Measurements from ENCODE around the gene DCAKD.

The DCAKD gene

GRCh38 chr17:44982113-44982702 is 69.2 kb downstream of the DCAKD start:
- H3K23ac ChIP-seq (ENCODE audit: low read length) = no peak overlapping the region
- H3K9me3 ChIP-seq (ENCODE audit: insufficient read depth, low read depth, low read length) = peaks cover 5% of the 10 kb centered on the region
- no CpG with 5 or more reads among the region's 3 CpGs for WGBS (ENCODE audit: extremely low coverage, insufficient coverage, insufficient read length)
- H3K79me2 ChIP-seq (ENCODE audit: control insufficient read depth, insufficient read depth, low read length, poor library complexity) = no peaks in the 10 kb centered on the region
- H2AK5ac ChIP-seq (ENCODE audit: low read length) = no peak overlapping the region
- H3K9ac ChIP-seq (ENCODE audit: low read length) = no peak overlapping the region
- H3K79me1 ChIP-seq (ENCODE audit: low read length) = no peaks in the 10 kb centered on the region
- no peak overlapping the region for H3K14ac ChIP-seq (ENCODE audit: low read length)
- H2BK12ac ChIP-seq (ENCODE audit: low read length) = no peak overlapping the region
- no peak overlapping the region for H2AFZ ChIP-seq (ENCODE audit: insufficient read depth, low read length, poor library complexity)
- no peak overlapping the region for H2BK5ac ChIP-seq (ENCODE audit: low read depth, low read length, poor library complexity)
- no peak overlapping the region for H3K4me2 ChIP-seq (ENCODE audit: low read length)
- H3K4ac ChIP-seq (ENCODE audit: low read depth, low read length) = no peak overlapping the region
- no peak overlapping the region for H4K8ac ChIP-seq (ENCODE audit: low read depth, low read length)
- no peak overlapping the region for H3K18ac ChIP-seq (ENCODE audit: low read length)
- H3K36me3 ChIP-seq (ENCODE audit: control insufficient read depth in 1 of 2, insufficient read depth in 2 of 2, low read length in 2 of 2) = no peaks in the 10 kb centered on the region
- H3K27ac ChIP-seq (ENCODE audit: low read depth, low read length) = no peak overlapping the region
- H3K4me1 ChIP-seq (ENCODE audit: control insufficient read depth in 1 of 2, insufficient read depth in 2 of 2, low read length in 2 of 2) = peaks cover 0 to 1% of the 10 kb centered on the region in 2 experiments
- H3K27me3 ChIP-seq (ENCODE audit: insufficient read depth, low read length) = peaks cover 2% of the 10 kb centered on the region
- H4K12ac ChIP-seq (ENCODE audit: low read depth, low read length) = no peak overlapping the region
- DNase-seq = no peak
- H2BK120ac ChIP-seq (ENCODE audit: insufficient read depth, low read length, poor library complexity) = no peak overlapping the region
- H3K4me3 ChIP-seq (ENCODE audit: low read depth, low read length) = no peak overlapping the region
- H4K91ac ChIP-seq (ENCODE audit: low read depth, low read length) = no peak overlapping the region

GRCh38 chr17:44981221-44981968 is 70.0 kb downstream of the DCAKD start:
- H2BK12ac ChIP-seq (ENCODE audit: low read length) = no peak overlapping the region
- no peaks in the 10 kb centered on the region for H3K79me2 ChIP-seq (ENCODE audit: control insufficient read depth, insufficient read depth, low read length, poor library complexity)
- H3K4me1 ChIP-seq (ENCODE audit: control insufficient read depth in 1 of 2, insufficient read depth in 2 of 2, low read length in 2 of 2) = no peaks in the 10 kb centered on the region
- H3K23ac ChIP-seq (ENCODE audit: low read length) = no peak overlapping the region
- H3K36me3 ChIP-seq (ENCODE audit: control insufficient read depth in 1 of 2, insufficient read depth in 2 of 2, low read length in 2 of 2) = no peaks in the 10 kb centered on the region
- H2AK5ac ChIP-seq (ENCODE audit: low read length) = no peak overlapping the region
- no peaks in the 10 kb centered on the region for H3K79me1 ChIP-seq (ENCODE audit: low read length)
- no peak overlapping the region for H3K4ac ChIP-seq (ENCODE audit: low read depth, low read length)
- DNase-seq = peak in 1 of 2 donors; percentile 18
- no peak overlapping the region for H2AFZ ChIP-seq (ENCODE audit: insufficient read depth, low read length, poor library complexity)
- no peak overlapping the region for H4K91ac ChIP-seq (ENCODE audit: low read depth, low read length)
- H4K12ac ChIP-seq (ENCODE audit: low read depth, low read length) = no peak overlapping the region
- no peaks in the 10 kb centered on the region for H3K27me3 ChIP-seq (ENCODE audit: insufficient read depth, low read length)
- H4K8ac ChIP-seq (ENCODE audit: low read depth, low read length) = no peak overlapping the region
- no peak overlapping the region for H2BK5ac ChIP-seq (ENCODE audit: low read depth, low read length, poor library complexity)
- no peak overlapping the region for H3K27ac ChIP-seq (ENCODE audit: low read depth, low read length)
- no peak overlapping the region for H2BK120ac ChIP-seq (ENCODE audit: insufficient read depth, low read length, poor library complexity)
- H3K4me2 ChIP-seq (ENCODE audit: low read length) = no peak overlapping the region
- no peak overlapping the region for H3K9ac ChIP-seq (ENCODE audit: low read length)
- no peak overlapping the region for H3K18ac ChIP-seq (ENCODE audit: low read length)
- WGBS (ENCODE audit: extremely low coverage, insufficient coverage, insufficient read length) = no CpG with 5 or more reads among the region's 12 CpGs
- peaks cover 5% of the 10 kb centered on the region for H3K9me3 ChIP-seq (ENCODE audit: insufficient read depth, low read depth, low read length)
- no peak overlapping the region for H3K4me3 ChIP-seq (ENCODE audit: low read depth, low read length)
- no peak overlapping the region for H3K14ac ChIP-seq (ENCODE audit: low read length)

GRCh38 chr17:44979426-44979995 is 71.9 kb downstream of the DCAKD start:
- Histone ChIP-seq H3K9ac (ENCODE audit: low read length) (no peak overlapping the region), H3K27ac (ENCODE audit: low read depth, low read length) (no peak overlapping the region), H2BK120ac (ENCODE audit: insufficient read depth, low read length, poor library complexity) (no peak overlapping the region), H3K9me3 (ENCODE audit: insufficient read depth, low read depth, low read length) (peaks cover 2% of the 10 kb centered on the region), H3K4ac (ENCODE audit: low read depth, low read length) (no peak overlapping the region), H4K8ac (ENCODE audit: low read depth, low read length) (no peak overlapping the region), H2BK5ac (ENCODE audit: low read depth, low read length, poor library complexity) (no peak overlapping the region), H3K23ac (ENCODE audit: low read length) (no peak overlapping the region), H3K4me1 (ENCODE audit: control insufficient read depth in 1 of 2, insufficient read depth in 2 of 2, low read length in 2 of 2) (no peaks in the 10 kb centered on the region), H3K79me1 (ENCODE audit: low read length) (no peaks in the 10 kb centered on the region), H3K36me3 (ENCODE audit: control insufficient read depth in 1 of 2, insufficient read depth in 2 of 2, low read length in 2 of 2) (no peaks in the 10 kb centered on the region), H2AK5ac (ENCODE audit: low read length) (no peak overlapping the region), H3K79me2 (ENCODE audit: control insufficient read depth, insufficient read depth, low read length, poor library complexity) (no peaks in the 10 kb centered on the region), H3K4me2 (ENCODE audit: low read length) (no peak overlapping the region), H3K4me3 (ENCODE audit: low read depth, low read length) (no peak overlapping the region), H4K91ac (ENCODE audit: low read depth, low read length) (no peak overlapping the region), H2BK12ac (ENCODE audit: low read length) (no peak overlapping the region), H3K27me3 (ENCODE audit: insufficient read depth, low read length) (no peaks in the 10 kb centered on the region), H3K18ac (ENCODE audit: low read length) (no peak overlapping the region), H3K14ac (ENCODE audit: low read length) (no peak overlapping the region), H2AFZ (ENCODE audit: insufficient read depth, low read length, poor library complexity) (no peak overlapping the region), H4K12ac (ENCODE audit: low read depth, low read length) (no peak overlapping the region)
- no CpG with 5 or more reads among the region's 9 CpGs for WGBS (ENCODE audit: extremely low coverage, insufficient coverage, insufficient read length)
- no peak for DNase-seq

GRCh38 chr17:44978807-44979206 is 72.6 kb downstream of the DCAKD start:
- Histone ChIP-seq H3K27me3 (ENCODE audit: insufficient read depth, low read length) (no peaks in the 10 kb centered on the region), H2BK120ac (ENCODE audit: insufficient read depth, low read length, poor library complexity) (no peak overlapping the region), H2AK5ac (ENCODE audit: low read length) (no peak overlapping the region), H4K8ac (ENCODE audit: low read depth, low read length) (no peak overlapping the region), H3K36me3 (ENCODE audit: control insufficient read depth in 1 of 2, insufficient read depth in 2 of 2, low read length in 2 of 2) (no peaks in the 10 kb centered on the region), H3K4me2 (ENCODE audit: low read length) (no peak overlapping the region), H3K23ac (ENCODE audit: low read length) (no peak overlapping the region), H3K4ac (ENCODE audit: low read depth, low read length) (no peak overlapping the region), H3K27ac (ENCODE audit: low read depth, low read length) (no peak overlapping the region), H3K9ac (ENCODE audit: low read length) (no peak overlapping the region), H3K18ac (ENCODE audit: low read length) (no peak overlapping the region), H3K9me3 (ENCODE audit: insufficient read depth, low read depth, low read length) (peaks cover 2% of the 10 kb centered on the region), H4K91ac (ENCODE audit: low read depth, low read length) (no peak overlapping the region), H3K79me2 (ENCODE audit: control insufficient read depth, insufficient read depth, low read length, poor library complexity) (no peaks in the 10 kb centered on the region), H3K4me1 (ENCODE audit: control insufficient read depth in 1 of 2, insufficient read depth in 2 of 2, low read length in 2 of 2) (no peaks in the 10 kb centered on the region), H2AFZ (ENCODE audit: insufficient read depth, low read length, poor library complexity) (no peak overlapping the region), H3K14ac (ENCODE audit: low read length) (no peak overlapping the region), H4K12ac (ENCODE audit: low read depth, low read length) (no peak overlapping the region), H2BK5ac (ENCODE audit: low read depth, low read length, poor library complexity) (no peak overlapping the region), H3K4me3 (ENCODE audit: low read depth, low read length) (peak overlapping the region; percentile 25), H3K79me1 (ENCODE audit: low read length) (no peaks in the 10 kb centered on the region), H2BK12ac (ENCODE audit: low read length) (no peak overlapping the region)
- DNase-seq = no peak
- WGBS (ENCODE audit: extremely low coverage, insufficient coverage, insufficient read length) = no CpG with 5 or more reads among the region's 5 CpGs
